Endothelial cell (in vitro differentiated cells): Measurements from ENCODE around the gene ZNF358. TPM values are rescaled to one million over a fixed set of nuclear protein-coding genes. Genes with fewer than 3 reads are reported as not detected.

ENCODE experiments used
- DNase-seq: peaks from one replicate; pipeline ENCODE4 v3.0.0; 2021; ENCODE audit warnings: low spot score
- H3K27ac Mint-ChIP-seq: one replicate; pipeline ENCODE4 v1.8.0; 2021; ENCODE audit warnings: mixed read lengths, inconsistent platforms; ENCODE audit not compliant: unreplicated experiment
- H3K27me3 Mint-ChIP-seq: one replicate; pipeline ENCODE4 v1.8.0; 2021; ENCODE audit warnings: mild to moderate bottlenecking, moderate library complexity, mixed read lengths, inconsistent platforms; ENCODE audit not compliant: unreplicated experiment
- H3K36me3 Mint-ChIP-seq: one replicate; pipeline ENCODE4 v1.8.0; 2021; ENCODE audit warnings: mild to moderate bottlenecking, low read depth, mixed read lengths, inconsistent platforms; ENCODE audit not compliant: unreplicated experiment
- H3K4me1 Mint-ChIP-seq: one replicate; pipeline ENCODE4 v1.8.0; 2021; ENCODE audit warnings: mild to moderate bottlenecking, mixed read lengths, inconsistent platforms; ENCODE audit not compliant: unreplicated experiment
- H3K4me3 Mint-ChIP-seq: one replicate; pipeline ENCODE4 v1.8.0; 2021; ENCODE audit warnings: mild to moderate bottlenecking, mixed read lengths, inconsistent platforms; ENCODE audit not compliant: unreplicated experiment
- H3K9me3 Mint-ChIP-seq: one replicate; pipeline ENCODE4 v1.8.0; 2021; ENCODE audit warnings: mixed read lengths, inconsistent platforms; ENCODE audit not compliant: unreplicated experiment
- CTCF ChIP-seq: fragments of 200-600 bp; sonication (generic); IDR thresholded peaks from one replicate; pipeline ENCODE4 v1.5.0; 2021; ENCODE audit warnings: antibody characterized with exemption; ENCODE audit not compliant: unreplicated experiment
- total RNA-seq: library from RNA; stranded (reverse); fragmentation: NEBNext Ultra II Directional; extraction: Animal tissue kit (Norgen Biotek cat#: 25700); gene quantifications from one replicate; pipeline ENCODE4 v1.2.1, GENCODE V29; 2021; ENCODE audit not compliant: unreplicated experiment

Gene ZNF358
- total RNA-seq, 1 donor from 2014 or later: 87.4 TPM

- no peak for TF ChIP-seq CTCF
- no peak for DNase-seq
- no peaks in the 10 kb centered on the region for H3K9me3 Mint-ChIP-seq
- H3K4me3 Mint-ChIP-seq: no peak overlapping the region
- no peaks in the 10 kb centered on the region for H3K4me1 Mint-ChIP-seq
- H3K36me3 Mint-ChIP-seq: peaks cover 11% of the 10 kb centered on the region
- H3K27me3 Mint-ChIP-seq: peaks cover 9% of the 10 kb centered on the region
- H3K27ac Mint-ChIP-seq: no peak overlapping the region
These were observed 11.8 kb downstream of the ZNF358 start for GRCh38 chr19:7527516-7528191.

DNA sequence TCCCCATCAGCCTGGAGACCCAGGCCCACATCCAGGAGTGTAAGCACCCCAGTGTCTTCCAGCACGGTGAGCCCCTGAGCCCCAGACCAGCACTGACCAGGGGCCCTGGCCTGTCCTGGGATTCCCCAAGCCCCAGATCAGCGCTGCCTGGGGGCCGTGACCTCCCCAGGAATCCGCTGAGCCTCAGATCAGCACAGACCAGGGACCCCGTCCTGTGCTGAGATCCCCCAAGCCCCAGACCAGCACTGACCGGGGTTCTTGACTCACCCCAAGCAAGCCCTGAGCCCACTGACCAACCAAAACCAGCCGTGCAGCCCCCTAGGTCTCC, 12.3 kb downstream of the ZNF358 start:
- Mint-ChIP-seq H3K9me3 (no peaks in the 10 kb centered on the region), H3K27ac (no peak overlapping the region), H3K4me1 (no peaks in the 10 kb centered on the region), H3K4me3 (no peak overlapping the region), H3K36me3 (peaks cover 11% of the 10 kb centered on the region), H3K27me3 (peaks cover 9% of the 10 kb centered on the region)
- DNase-seq: no peak
- no peak for TF ChIP-seq CTCF

GRCh38 chr19:7528522-7529245, 12.8 kb downstream of the ZNF358 start:
- no peaks in the 10 kb centered on the region for H3K4me1 Mint-ChIP-seq
- no peak for TF ChIP-seq CTCF
- H3K27ac Mint-ChIP-seq: no peak overlapping the region
- H3K27me3 Mint-ChIP-seq: peaks cover 9% of the 10 kb centered on the region
- peaks cover 11% of the 10 kb centered on the region for H3K36me3 Mint-ChIP-seq
- no peak for DNase-seq
- H3K9me3 Mint-ChIP-seq: no peaks in the 10 kb centered on the region
- no peak overlapping the region for H3K4me3 Mint-ChIP-seq

GRCh38 chr19:7529246-7529600, 13.3 kb downstream of the ZNF358 start:
- DNase-seq: no peak
- H3K9me3 Mint-ChIP-seq: no peaks in the 10 kb centered on the region
- H3K4me3 Mint-ChIP-seq: no peak overlapping the region
- H3K36me3 Mint-ChIP-seq: peaks cover 11% of the 10 kb centered on the region
- H3K4me1 Mint-ChIP-seq: no peaks in the 10 kb centered on the region
- no peak overlapping the region for H3K27ac Mint-ChIP-seq
- H3K27me3 Mint-ChIP-seq: peaks cover 9% of the 10 kb centered on the region
- TF ChIP-seq CTCF: no peak
